ENCODE data around the gene MDFIC.

GRCh38 chr7:115010441-115010820, 88.5 kb downstream of the MDFIC start:
- TF ChIP-seq REST (IDR thresholded peaks at IDR 0.05) (no peak), CTCF (IDR thresholded peaks at IDR 0.05; ENCODE audit: low read depth, low read length, missing input control) (no peak), MAX (IDR thresholded peaks at IDR 0.05) (no peak)

Data from liver (tissue), 2 donors.